HG03060 (cell line): ENCODE results near the gene CLTC.

Experiments used
- ATAC-seq: cut with Tn5 transposase; IDR thresholded peaks from one replicate; pipeline ENCODE4 v1.9.1; 2021; ENCODE audit warnings: low read depth, moderate number of reproducible peaks; ENCODE audit not compliant: unreplicated experiment

The CLTC gene

GRCh38 chr17:59719526-59719925 lies 99.8 kb downstream of the CLTC start:
- no peak for ATAC-seq

- ATAC-seq: no peak
These were observed 102.9 kb downstream of the CLTC start for GRCh38 chr17:59722623-59723022.

GRCh38 chr17:59723041-59723440 lies 103.3 kb downstream of the CLTC start:
- ATAC-seq: no peak

- no peak for ATAC-seq
These were observed 103.9 kb downstream of the CLTC start for GRCh38 chr17:59723607-59724006.

- ATAC-seq: no peak
These were observed 106.0 kb downstream of the CLTC start for GRCh38 chr17:59725691-59726090.

GRCh38 chr17:59727817-59728533 lies 108.3 kb downstream of the CLTC start:
- ATAC-seq: no peak

- ATAC-seq: no peak
These were observed 110.7 kb downstream of the CLTC start for GRCh38 chr17:59730268-59730834.

- ATAC-seq: no peak
These were observed 114.0 kb downstream of the CLTC start for GRCh38 chr17:59733697-59734096.

- ATAC-seq: no peak
These were observed 114.5 kb downstream of the CLTC start for GRCh38 chr17:59734226-59734625.

GRCh38 chr17:59737324-59737723 lies 117.6 kb downstream of the CLTC start:
- ATAC-seq: no peak

- ATAC-seq: no peak
These were observed 124.1 kb downstream of the CLTC start for GRCh38 chr17:59743842-59744241.

- no peak for ATAC-seq
These were observed 125.3 kb downstream of the CLTC start for GRCh38 chr17:59745040-59745439.
